Progenitor cell of endocrine pancreas (in vitro differentiated cells): ENCODE measurements around the gene LCE1E. TPM values are rescaled to one million over a fixed set of nuclear protein-coding genes. Genes with fewer than 3 reads are reported as not detected.

Experiments used
- DNase-seq: peaks from one replicate; pipeline ENCODE4 v3.0.0; 2021; ENCODE audit warnings: low spot score; ENCODE audit not compliant: unreplicated experiment
- H3K27ac Mint-ChIP-seq: 2 replicates; pipeline ENCODE4 v1.8.0; 2021; ENCODE audit warnings: mild to moderate bottlenecking, moderate library complexity, mixed read lengths
- H3K27me3 Mint-ChIP-seq: 2 replicates; pipeline ENCODE4 v1.8.0; 2021; ENCODE audit warnings: mixed read lengths
- H3K36me3 Mint-ChIP-seq: 2 replicates; pipeline ENCODE4 v1.8.0; 2022; ENCODE audit warnings: mixed read lengths; ENCODE audit not compliant: insufficient read depth
- H3K4me1 Mint-ChIP-seq: 2 replicates; pipeline ENCODE4 v1.8.0; 2021; ENCODE audit warnings: low read depth, mixed read lengths
- H3K4me3 Mint-ChIP-seq: 2 replicates; pipeline ENCODE4 v1.8.0; 2021; ENCODE audit warnings: low read depth, mild to moderate bottlenecking, moderate library complexity, mixed read lengths
- H3K9me3 Mint-ChIP-seq: 2 replicates; pipeline ENCODE4 v1.8.0; 2021; ENCODE audit warnings: low read depth, mixed read lengths
- CTCF ChIP-seq: fragments of 200-600 bp; sonication (generic); IDR thresholded peaks from one replicate; pipeline ENCODE4 v1.5.0; 2021; ENCODE audit warnings: antibody characterized with exemption, mild to moderate bottlenecking; ENCODE audit not compliant: unreplicated experiment
- total RNA-seq: library from RNA; stranded (reverse); gene quantifications from 2 replicates; pipeline ENCODE4 v1.2.1, GENCODE V29; 2021

The LCE1E gene
- total RNA-seq, 1 donor from 2014 or later = not detected

- H3K4me3 Mint-ChIP-seq = no peak overlapping the region
- no peak overlapping the region for H3K27ac Mint-ChIP-seq
- peaks cover 60% of the 10 kb centered on the region for H3K9me3 Mint-ChIP-seq
- H3K27me3 Mint-ChIP-seq = no peaks in the 10 kb centered on the region
- no peak for DNase-seq
- H3K4me1 Mint-ChIP-seq = no peaks in the 10 kb centered on the region
- no peaks in the 10 kb centered on the region for H3K36me3 Mint-ChIP-seq
- no peak for TF ChIP-seq CTCF
Observed at GRCh38 chr1:152777510-152778137, 8.4 kb upstream of the LCE1E start.

- Mint-ChIP-seq H3K36me3 (peaks cover 1% of the 10 kb centered on the region), H3K9me3 (peaks cover 58% of the 10 kb centered on the region)
Observed at GRCh38 chr1:152783095-152783494, 3.0 kb upstream of the LCE1E start.

GRCh38 chr1:152795686-152796085 is 9.6 kb downstream of the LCE1E start:
- no peak for DNase-seq
- peaks cover 3% of the 10 kb centered on the region for H3K36me3 Mint-ChIP-seq

More at GRCh38 chr1:152783095-152783494, 3.0 kb upstream of the LCE1E start:
- no peak overlapping the region for H3K4me3 Mint-ChIP-seq
- no peaks in the 10 kb centered on the region for H3K4me1 Mint-ChIP-seq
- DNase-seq = no peak
- TF ChIP-seq CTCF = no peak
- no peak overlapping the region for H3K27ac Mint-ChIP-seq
- no peaks in the 10 kb centered on the region for H3K27me3 Mint-ChIP-seq

GRCh38 chr1:152796421-152796820 is 10.4 kb downstream of the LCE1E start, which contains the start of gene LCE1D:
Gene LCE1D, plus strand, starts transcription at chr1:152796721. Its CDS starts 1,074 bp downstream, at chr1:152797795.
- Mint-ChIP-seq H3K27ac (no peak within 1 kb of the TSS), H3K4me1 (no peaks in the 10 kb centered on the region), H3K4me3 (no peak within 1 kb of the TSS), H3K36me3 (peaks cover 3% of the 10 kb centered on the region), H3K27me3 (no peaks in the 10 kb centered on the region), H3K9me3 (peaks cover 59% of the 10 kb centered on the region)
- no peak for TF ChIP-seq CTCF
- no peak for DNase-seq

More at GRCh38 chr1:152795686-152796085, 9.6 kb downstream of the LCE1E start:
- Mint-ChIP-seq H3K4me3 (no peak overlapping the region), H3K4me1 (no peaks in the 10 kb centered on the region), H3K27ac (no peak overlapping the region), H3K27me3 (no peaks in the 10 kb centered on the region), H3K9me3 (peaks cover 59% of the 10 kb centered on the region)
- no peak for TF ChIP-seq CTCF

GRCh38 chr1:152801333-152801732 is 15.3 kb downstream of the LCE1E start:
- Mint-ChIP-seq H3K4me3 (no peak overlapping the region), H3K36me3 (peaks cover 3% of the 10 kb centered on the region)
- TF ChIP-seq CTCF = no peak

More at GRCh38 chr1:152801333-152801732, 15.3 kb downstream of the LCE1E start:
- Mint-ChIP-seq H3K27ac (no peak overlapping the region), H3K4me1 (no peaks in the 10 kb centered on the region), H3K9me3 (peaks cover 65% of the 10 kb centered on the region), H3K27me3 (no peaks in the 10 kb centered on the region)
- DNase-seq = no peak
